HUES64 (cell line): ENCODE data around the gene LIME1.

ENCODE experiments used
- H3K27ac ChIP-seq: 2 replicates; pipeline ENCODE4 v1.7.0; 2013; ENCODE audit warnings: low read depth, low read length, inconsistent platforms
- H3K27me3 ChIP-seq: 2 replicates; pipeline ENCODE4 v1.6.1; 2013; ENCODE audit warnings: mild to moderate bottlenecking, low read length; ENCODE audit not compliant: insufficient read depth
- H3K36me3 ChIP-seq: 2 replicates; pipeline ENCODE4 v1.6.1; 2013; ENCODE audit warnings: mild to moderate bottlenecking, low read length; ENCODE audit not compliant: insufficient read depth
- H3K4me1 ChIP-seq: 2 replicates; pipeline ENCODE4 v1.6.1; 2013; ENCODE audit warnings: mild to moderate bottlenecking, low read length, moderate library complexity; ENCODE audit not compliant: insufficient read depth
- H3K4me3 ChIP-seq: 2 replicates; pipeline ENCODE4 v1.5.1; 2013; ENCODE audit warnings: mild to moderate bottlenecking, low read length, moderate library complexity
- H3K9ac ChIP-seq: 2 replicates; pipeline ENCODE4 v1.6.1; 2013; ENCODE audit warnings: mild to moderate bottlenecking, low read depth, low read length
- H3K9me3 ChIP-seq: 2 replicates; pipeline ENCODE4 v1.6.1; 2013; ENCODE audit warnings: low read depth, low read length; ENCODE audit not compliant: insufficient read depth
- WGBS: fragments of 150-250, 120-280 bp; methylation state at CpG from one replicate; pipeline ENCODE4 v1.1.7; 2013; ENCODE audit warnings: missing lambda C conversion rate; 5-methylcytosine and 5-hydroxymethylcytosine counted together

Gene LIME1

GRCh38 chr20:63704749-63705117, 31.7 kb upstream of the LIME1 start:
- 85% methylated on average over 6 of the region's 6 CpGs for WGBS
- H3K36me3 ChIP-seq = peaks cover 27% of the 10 kb centered on the region
- H3K4me3 ChIP-seq = no peak overlapping the region
- no peaks in the 10 kb centered on the region for H3K9me3 ChIP-seq
- no peak overlapping the region for H3K27ac ChIP-seq
- H3K4me1 ChIP-seq = no peaks in the 10 kb centered on the region
- H3K9ac ChIP-seq = no peak overlapping the region
- H3K27me3 ChIP-seq = no peaks in the 10 kb centered on the region

GRCh38 chr20:63705232-63706026, 31.0 kb upstream of the LIME1 start:
- H3K36me3 ChIP-seq = peaks cover 32% of the 10 kb centered on the region
- no peaks in the 10 kb centered on the region for H3K9me3 ChIP-seq
- WGBS = 94% methylated on average over 8 of the region's 8 CpGs
- H3K27ac ChIP-seq = no peak overlapping the region
- H3K9ac ChIP-seq = no peak overlapping the region
- H3K4me1 ChIP-seq = no peaks in the 10 kb centered on the region
- H3K27me3 ChIP-seq = no peaks in the 10 kb centered on the region
- H3K4me3 ChIP-seq = no peak overlapping the region

GRCh38 chr20:63706027-63706695, 30.3 kb upstream of the LIME1 start:
- Histone ChIP-seq H3K27ac (no peak overlapping the region), H3K36me3 (peaks cover 39% of the 10 kb centered on the region), H3K9ac (no peak overlapping the region), H3K27me3 (no peaks in the 10 kb centered on the region), H3K4me1 (no peaks in the 10 kb centered on the region), H3K9me3 (no peaks in the 10 kb centered on the region), H3K4me3 (peak overlapping the region; percentile 89)
- 96% methylated on average over 12 of the region's 12 CpGs for WGBS

GRCh38 chr20:63706852-63707557, 29.5 kb upstream of the LIME1 start:
- H3K9me3 ChIP-seq = no peaks in the 10 kb centered on the region
- H3K36me3 ChIP-seq = peaks cover 48% of the 10 kb centered on the region
- no peaks in the 10 kb centered on the region for H3K4me1 ChIP-seq
- H3K27ac ChIP-seq = peak overlapping the region; percentile 49; the same call in 1 of the 2 replicates
- WGBS = 8% methylated on average over 56 of the region's 56 CpGs
- H3K9ac ChIP-seq = peak overlapping the region; percentile 82
- H3K27me3 ChIP-seq = no peaks in the 10 kb centered on the region
- H3K4me3 ChIP-seq = peak overlapping the region; percentile 89

GRCh38 chr20:63707558-63708300, 28.7 kb upstream of the LIME1 start, which contains the start of the genes ARFRP1 and ZGPAT:
ARFRP1 (minus strand) TSS chr20:63707976; CDS start chr20:63707091, 885 bp downstream.
ZGPAT (plus strand) TSS chr20:63708039; CDS start chr20:63708581, 542 bp downstream.
- Histone ChIP-seq H3K9me3 (no peaks in the 10 kb centered on the region), H3K4me1 (no peaks in the 10 kb centered on the region), H3K9ac (peak within 1 kb of the TSS; percentile 82), H3K27me3 (no peaks in the 10 kb centered on the region), H3K4me3 (peak within 1 kb of the TSS; percentile 89), H3K27ac (peak within 1 kb of the TSS; percentile 49; the same call in 1 of the 2 replicates), H3K36me3 (peaks cover 53% of the 10 kb centered on the region)
- under 1% methylated on average over 98 of the region's 98 CpGs for WGBS

GRCh38 chr20:63708301-63709148, 27.9 kb upstream of the LIME1 start:
- 26% methylated on average over 67 of the region's 67 CpGs for WGBS
- H3K27ac ChIP-seq = peak overlapping the region; percentile 18; the same call in 1 of the 2 replicates
- H3K9me3 ChIP-seq = no peaks in the 10 kb centered on the region
- H3K36me3 ChIP-seq = peaks cover 53% of the 10 kb centered on the region
- H3K9ac ChIP-seq = peak overlapping the region; percentile 82
- no peaks in the 10 kb centered on the region for H3K4me1 ChIP-seq
- no peaks in the 10 kb centered on the region for H3K27me3 ChIP-seq
- peak overlapping the region; percentile 89 for H3K4me3 ChIP-seq

- no peak overlapping the region for H3K9ac ChIP-seq
- H3K9me3 ChIP-seq = no peaks in the 10 kb centered on the region
- WGBS = 96% methylated on average over 17 of the region's 17 CpGs
- no peaks in the 10 kb centered on the region for H3K4me1 ChIP-seq
- no peaks in the 10 kb centered on the region for H3K27me3 ChIP-seq
- H3K36me3 ChIP-seq = peaks cover 54% of the 10 kb centered on the region
- no peak overlapping the region for H3K27ac ChIP-seq
- H3K4me3 ChIP-seq = peak overlapping the region; percentile 89
Observed at GRCh38 chr20:63709149-63709527, 27.3 kb upstream of the LIME1 start.

GRCh38 chr20:63711085-63711645, 25.3 kb upstream of the LIME1 start:
- H3K9me3 ChIP-seq = no peaks in the 10 kb centered on the region
- H3K27ac ChIP-seq = no peak overlapping the region
- no peak overlapping the region for H3K4me3 ChIP-seq
- H3K36me3 ChIP-seq = peaks cover 49% of the 10 kb centered on the region
- no peak overlapping the region for H3K9ac ChIP-seq
- 89% methylated on average over 12 of the region's 12 CpGs for WGBS
- no peaks in the 10 kb centered on the region for H3K27me3 ChIP-seq
- no peaks in the 10 kb centered on the region for H3K4me1 ChIP-seq

- Histone ChIP-seq H3K4me3 (no peak overlapping the region), H3K27me3 (no peaks in the 10 kb centered on the region), H3K9ac (no peak overlapping the region), H3K27ac (no peak overlapping the region), H3K36me3 (peaks cover 46% of the 10 kb centered on the region), H3K4me1 (no peaks in the 10 kb centered on the region), H3K9me3 (no peaks in the 10 kb centered on the region)
- 100% methylated on average over 1 of the region's 1 CpG for WGBS
Observed at GRCh38 chr20:63712191-63712590, 24.3 kb upstream of the LIME1 start.

GRCh38 chr20:63714858-63715257, 21.6 kb upstream of the LIME1 start:
- WGBS = 98% methylated on average over 2 of the region's 5 CpGs
- peaks cover 62% of the 10 kb centered on the region for H3K36me3 ChIP-seq
- H3K9ac ChIP-seq = no peak overlapping the region
- no peaks in the 10 kb centered on the region for H3K4me1 ChIP-seq
- no peaks in the 10 kb centered on the region for H3K27me3 ChIP-seq
- H3K27ac ChIP-seq = no peak overlapping the region
- H3K4me3 ChIP-seq = no peak overlapping the region
- peaks cover 3% of the 10 kb centered on the region; the same call in 1 of the 2 replicates for H3K9me3 ChIP-seq
